Astrocyte of the cerebellum (primary cell): ENCODE measurements around the gene ITGAD.

Source experiments
- DNase-seq: peaks from one replicate; pipeline ENCODE4 v3.0.0-alpha.2; 2011; ENCODE audit warnings: low read depth
- H3K4me3 ChIP-seq: 2 replicates; pipeline ENCODE4 v1.5.1; 2011; ENCODE audit warnings: mild to moderate bottlenecking, low read depth, low read length, moderate library complexity
- CTCF ChIP-seq: IDR thresholded peaks from 2 replicates; pipeline ENCODE4 v1.5.1; 2012; ENCODE audit warnings: low read length, low read depth, moderate library complexity, mild to moderate bottlenecking; ENCODE audit errors: missing control alignments
- in situ Hi-C: cut with HindIII; loops from 2 replicates; pipeline ENCODE4 v1.10.0; 2017; ENCODE audit warnings: low sequenced_read_pairs

ITGAD gene

GRCh38 chr16:31388535-31388934 lies 4.6 kb upstream of the ITGAD start:
- TF ChIP-seq CTCF = no peak
- H3K4me3 ChIP-seq = no peak overlapping the region
- no peak for DNase-seq
- in situ Hi-C loops = no loop called here

GRCh38 chr16:31390504-31391041 lies 2.6 kb upstream of the ITGAD start:
- no peak for DNase-seq
- in situ Hi-C loops = no loop called here
- H3K4me3 ChIP-seq = no peak overlapping the region
- TF ChIP-seq CTCF = no peak

GRCh38 chr16:31395647-31396046 lies 2.5 kb downstream of the ITGAD start:
- in situ Hi-C loops = no loop called here

GRCh38 chr16:31397096-31397660 lies 4.0 kb downstream of the ITGAD start:
- H3K4me3 ChIP-seq = no peak overlapping the region
- TF ChIP-seq CTCF = no peak
- no peak for DNase-seq
- in situ Hi-C loops = no loop called here

More at GRCh38 chr16:31395647-31396046, 2.5 kb downstream of the ITGAD start:
- TF ChIP-seq CTCF = no peak
- no peak for DNase-seq
- H3K4me3 ChIP-seq = no peak overlapping the region

GRCh38 chr16:31397701-31398100 lies 4.6 kb downstream of the ITGAD start:
- no peak overlapping the region for H3K4me3 ChIP-seq
- DNase-seq = no peak
- no peak for TF ChIP-seq CTCF
- in situ Hi-C loops = no loop called here

GRCh38 chr16:31400191-31400590 lies 7.1 kb downstream of the ITGAD start:
- in situ Hi-C loops = no loop called here
- no peak for TF ChIP-seq CTCF
- no peak overlapping the region for H3K4me3 ChIP-seq
- no peak for DNase-seq
